GM13976 (cell line): Measurements from ENCODE around the gene SLC1A2.
A peak's percentile ranks its signal among the peaks of the same experiment; 100 is the strongest.

Experiments used
- DNase-seq: peaks from one replicate; pipeline ENCODE4 v3.0.0; 2012; ENCODE audit warnings: low spot score
- in situ Hi-C: fragments of 300-500 bp; cut with MboI; formaldehyde crosslinking; loops from one replicate; pipeline ENCODE4 v1.12.0; 2022; ENCODE audit warnings: low sequenced_read_pairs, mixed read lengths, inconsistent platforms; ENCODE audit not compliant: unreplicated experiment
- TF ChIP-seq, protein P1 (sequence below): IDR thresholded peaks from 2 replicates; pipeline ENCODE4 v1.5.1; 2012; ENCODE audit warnings: borderline replicate concordance, mild to moderate bottlenecking; ENCODE audit not compliant: insufficient read depth; ENCODE audit errors: extremely low read depth, missing control alignments, control extremely low read depth

SLC1A2 gene

DNA sequence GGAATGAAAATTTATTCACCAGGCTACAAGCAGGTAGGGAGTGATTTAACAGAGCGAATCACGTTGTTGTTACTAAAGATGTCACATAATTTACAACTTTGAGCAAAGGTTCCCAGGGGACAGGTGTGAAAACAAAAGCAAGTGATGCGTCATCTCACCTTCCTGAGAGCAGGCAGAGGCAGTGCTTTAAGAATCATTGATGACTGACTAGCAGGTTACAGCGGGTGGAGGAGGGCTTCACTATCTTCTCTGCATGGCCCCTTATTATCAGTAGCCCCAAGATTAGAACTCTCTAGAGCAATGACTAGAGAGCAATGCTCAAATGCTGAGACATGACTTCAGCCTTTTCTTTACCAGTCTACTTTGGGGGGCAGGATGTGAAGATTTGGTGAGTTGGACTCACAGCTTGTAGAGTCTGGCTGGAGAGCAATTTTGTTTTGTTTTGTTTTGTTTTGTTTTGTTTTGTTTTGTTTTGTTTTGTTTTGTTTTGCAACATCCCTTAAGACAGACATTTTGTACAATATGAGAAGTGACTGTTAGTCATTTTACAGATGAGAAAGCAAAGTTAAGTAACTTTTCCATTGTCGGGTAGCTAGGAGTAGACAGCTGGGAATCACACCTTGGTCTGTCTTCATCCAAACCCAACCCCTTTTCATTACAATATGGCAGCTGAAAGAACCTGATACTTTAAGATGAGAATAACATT lies 84.8 kb downstream of the SLC1A2 start:
- TF ChIP-seq, protein P1, sequence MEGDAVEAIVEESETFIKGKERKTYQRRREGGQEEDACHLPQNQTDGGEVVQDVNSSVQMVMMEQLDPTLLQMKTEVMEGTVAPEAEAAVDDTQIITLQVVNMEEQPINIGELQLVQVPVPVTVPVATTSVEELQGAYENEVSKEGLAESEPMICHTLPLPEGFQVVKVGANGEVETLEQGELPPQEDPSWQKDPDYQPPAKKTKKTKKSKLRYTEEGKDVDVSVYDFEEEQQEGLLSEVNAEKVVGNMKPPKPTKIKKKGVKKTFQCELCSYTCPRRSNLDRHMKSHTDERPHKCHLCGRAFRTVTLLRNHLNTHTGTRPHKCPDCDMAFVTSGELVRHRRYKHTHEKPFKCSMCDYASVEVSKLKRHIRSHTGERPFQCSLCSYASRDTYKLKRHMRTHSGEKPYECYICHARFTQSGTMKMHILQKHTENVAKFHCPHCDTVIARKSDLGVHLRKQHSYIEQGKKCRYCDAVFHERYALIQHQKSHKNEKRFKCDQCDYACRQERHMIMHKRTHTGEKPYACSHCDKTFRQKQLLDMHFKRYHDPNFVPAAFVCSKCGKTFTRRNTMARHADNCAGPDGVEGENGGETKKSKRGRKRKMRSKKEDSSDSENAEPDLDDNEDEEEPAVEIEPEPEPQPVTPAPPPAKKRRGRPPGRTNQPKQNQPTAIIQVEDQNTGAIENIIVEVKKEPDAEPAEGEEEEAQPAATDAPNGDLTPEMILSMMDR = no peak
- in situ Hi-C loops = no loop called here
- DNase-seq = peak; percentile 35

DNA sequence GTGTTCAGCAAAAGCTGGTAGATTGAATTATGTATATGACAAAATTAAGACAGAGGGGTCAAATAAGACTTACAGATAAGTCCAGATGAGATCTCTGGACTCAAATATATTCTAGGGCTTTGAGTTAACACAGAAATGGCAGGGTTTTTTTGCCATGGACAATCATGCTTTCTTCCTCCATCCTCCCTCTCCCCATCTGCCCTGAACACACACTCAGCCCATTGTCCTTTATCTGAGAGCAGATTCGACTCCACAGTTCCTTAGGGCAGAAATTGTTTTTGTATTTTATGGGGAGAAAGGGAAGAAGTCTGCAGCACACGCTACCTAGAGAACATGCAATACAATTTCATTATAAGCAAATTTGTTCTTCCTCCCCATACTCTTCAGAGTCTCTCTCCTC lies 86.8 kb downstream of the SLC1A2 start:
- no peak for DNase-seq
- TF ChIP-seq, protein P1 = no peak
- in situ Hi-C loops = no loop called here

DNA sequence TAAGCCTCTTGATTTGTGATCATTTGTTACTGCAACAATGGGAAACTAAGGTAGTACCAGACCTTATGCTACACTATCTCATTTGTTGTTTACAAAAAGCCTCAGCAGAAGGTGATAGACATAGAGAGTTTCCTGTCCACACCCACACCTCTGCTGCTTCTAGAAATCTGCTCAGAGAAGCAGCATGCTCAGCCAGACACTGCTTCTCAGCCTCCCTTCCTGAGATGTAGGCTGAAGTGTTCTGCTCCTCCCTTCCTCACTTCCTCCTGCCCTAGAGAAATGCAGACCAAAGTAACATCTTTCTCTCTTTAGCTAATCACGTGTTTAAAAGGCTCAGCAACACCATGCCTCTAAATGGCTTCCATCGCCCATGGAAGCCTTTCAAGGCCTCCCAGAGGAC lies 88.4 kb downstream of the SLC1A2 start:
- no peak for DNase-seq
- in situ Hi-C loops = no loop called here
- TF ChIP-seq, protein P1 = no peak

DNA sequence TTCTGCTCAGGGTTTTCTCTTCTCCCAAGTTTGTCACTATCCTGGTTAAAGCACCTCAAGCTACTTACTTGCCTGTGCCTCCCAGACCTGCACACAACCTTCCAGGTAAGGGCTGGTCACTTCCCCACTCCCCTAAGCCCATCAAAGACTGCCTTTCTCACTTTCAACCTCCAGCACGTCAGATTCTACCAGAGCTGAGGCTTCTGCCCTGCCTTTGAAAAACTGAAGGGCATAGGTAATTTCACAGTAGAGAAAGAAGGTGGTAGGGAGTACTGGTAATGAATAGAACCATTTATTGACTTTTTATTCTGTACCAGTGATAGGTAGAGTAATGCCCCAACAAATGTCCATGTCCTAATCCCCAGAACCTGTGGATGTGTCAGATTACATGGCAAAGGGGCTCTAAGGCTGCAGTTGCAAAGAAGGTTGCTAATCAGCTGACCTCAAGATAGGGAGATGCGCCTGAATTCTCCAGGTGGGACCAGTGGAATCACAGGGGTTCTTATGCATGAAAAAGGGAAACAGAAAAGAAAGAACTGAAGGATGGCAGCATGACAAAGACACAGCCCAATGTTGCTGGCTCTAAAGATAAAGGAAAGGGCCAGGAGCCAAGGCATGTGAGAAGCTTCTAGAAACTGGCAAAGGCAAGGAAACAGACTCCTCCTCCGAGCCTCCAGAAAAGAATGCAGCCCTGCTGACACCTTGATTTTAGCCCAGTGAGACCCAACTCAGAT lies 89.0 kb downstream of the SLC1A2 start:
- no peak for DNase-seq
- in situ Hi-C loops = no loop called here
- TF ChIP-seq, protein P1 = no peak

DNA sequence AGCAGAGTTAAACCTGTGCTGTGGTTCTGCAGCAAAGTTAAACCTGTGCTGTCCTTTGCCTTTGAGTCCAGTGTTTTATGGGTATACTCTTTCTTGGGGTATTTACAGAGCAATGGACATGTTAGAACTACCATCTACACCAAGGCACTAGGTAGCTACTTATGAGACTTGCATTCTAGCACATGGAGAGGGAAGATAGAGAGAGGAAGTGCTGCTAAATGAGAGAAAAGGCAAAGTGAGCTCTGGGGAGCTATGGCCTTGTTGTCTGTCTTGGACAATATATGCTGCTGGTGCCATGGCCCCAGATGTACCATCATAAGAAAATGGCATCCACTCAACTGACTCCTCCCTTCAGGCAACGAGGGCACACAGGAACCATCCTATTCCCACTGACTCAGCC lies 91.5 kb downstream of the SLC1A2 start:
- in situ Hi-C loops = no loop called here
- no peak for DNase-seq
- TF ChIP-seq, protein P1 = no peak

DNA sequence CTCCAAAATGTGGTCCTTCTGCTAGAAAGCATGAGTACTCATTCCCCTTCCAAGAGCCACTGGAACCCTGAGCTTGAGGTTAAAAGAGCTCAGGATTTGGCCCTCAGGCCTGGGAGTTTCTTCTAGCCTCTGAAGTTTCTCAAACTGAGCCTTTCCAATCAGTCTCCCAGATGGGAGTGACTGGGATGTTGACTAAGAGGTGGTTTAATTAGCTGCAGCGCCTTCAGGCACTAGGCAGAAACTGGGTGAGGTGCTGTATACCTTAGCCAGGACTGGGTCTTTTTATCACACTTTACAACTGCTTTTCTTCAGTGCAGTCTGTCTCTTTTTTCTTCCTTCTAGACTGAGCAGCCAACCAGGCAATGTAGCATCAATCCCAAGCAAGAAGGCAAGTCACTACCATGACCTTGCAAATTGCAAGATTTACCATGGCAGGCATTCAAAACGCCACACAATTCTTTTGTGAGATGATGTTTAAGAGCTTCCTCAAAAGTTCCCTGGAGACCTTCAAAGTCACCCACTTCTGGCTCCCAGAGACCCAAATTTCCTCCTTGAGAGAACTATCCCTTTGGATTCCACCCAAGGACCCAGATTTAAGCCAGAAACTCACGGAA lies 93.0 kb downstream of the SLC1A2 start:
- in situ Hi-C loops = no loop called here
- TF ChIP-seq, protein P1 = no peak
- no peak for DNase-seq
